CD4-positive, alpha-beta T cell treated with Interleukin-15 for 4 hours (primary cell): ENCODE data around the gene CNN3.

ENCODE experiments used
- DNase-seq: peaks from one replicate; pipeline ENCODE4 v3.0.0-alpha.2; 2020; ENCODE audit warnings: low spot score

The CNN3 gene

GRCh38 chr1:94922761-94923331 lies 4.1 kb downstream of the CNN3 start:
- no peak for DNase-seq

GRCh38 chr1:94921977-94922376 lies 4.9 kb downstream of the CNN3 start:
- DNase-seq: no peak

- no peak for DNase-seq
Observed at GRCh38 chr1:94920061-94920460, 6.8 kb downstream of the CNN3 start.

- DNase-seq: no peak
Observed at GRCh38 chr1:94919241-94920030, 7.5 kb downstream of the CNN3 start.

- no peak for DNase-seq
Observed at GRCh38 chr1:94917251-94917650, 9.7 kb downstream of the CNN3 start.

- no peak for DNase-seq
Observed at GRCh38 chr1:94912263-94913184, 14.4 kb downstream of the CNN3 start.

- DNase-seq: no peak
Observed at GRCh38 chr1:94909486-94909885, 17.4 kb downstream of the CNN3 start.

- DNase-seq: no peak
Observed at GRCh38 chr1:94908965-94909364, 17.9 kb downstream of the CNN3 start.

GRCh38 chr1:94908190-94908589 lies 18.7 kb downstream of the CNN3 start:
- no peak for DNase-seq

GRCh38 chr1:94907136-94907535 lies 19.8 kb downstream of the CNN3 start:
- DNase-seq: no peak

- no peak for DNase-seq
Observed at GRCh38 chr1:94906382-94906781, 20.5 kb downstream of the CNN3 start.

GRCh38 chr1:94905207-94905606 lies 21.7 kb downstream of the CNN3 start:
- DNase-seq: no peak

GRCh38 chr1:94903280-94904009 lies 23.5 kb downstream of the CNN3 start:
- DNase-seq: no peak

- no peak for DNase-seq
Observed at GRCh38 chr1:94901841-94902240, 25.1 kb downstream of the CNN3 start.

- no peak for DNase-seq
Observed at GRCh38 chr1:94899756-94900155, 27.2 kb downstream of the CNN3 start.

- DNase-seq: no peak
Observed at GRCh38 chr1:94898491-94899385, 28.2 kb downstream of the CNN3 start.

- DNase-seq: no peak
Observed at GRCh38 chr1:94895518-94895917, 31.4 kb downstream of the CNN3 start.

GRCh38 chr1:94894630-94895029 lies 32.3 kb downstream of the CNN3 start:
- no peak for DNase-seq

- DNase-seq: no peak
Observed at GRCh38 chr1:94892604-94893254, 34.2 kb downstream of the CNN3 start.

GRCh38 chr1:94888201-94888600 lies 38.7 kb downstream of the CNN3 start:
- DNase-seq: no peak
